WTC11 (cell line): ENCODE results near the gene CLDND2. TPM values are rescaled to one million over a fixed set of nuclear protein-coding genes. Genes with fewer than 3 reads are reported as not detected.

Experiments
- ATAC-seq: fragments of 200-7000 bp; cut with Tn5 transposase; 2 replicates; pipeline ENCODE4 v1.10.0; 2021; ENCODE audit warnings: mild to moderate bottlenecking, moderate library complexity
- CTCF ChIA-PET: fragments of 300-600 bp; sonication (Branson Sonifier 250); formaldehyde crosslinking; loops from one replicate; lab custom pipeline; 2021; ENCODE audit warnings: antibody characterized with exemption; lab: Charles Lee
- POLR2A ChIA-PET: fragments of 350-600 bp; sonication (Branson Sonifier 250); formaldehyde crosslinking; loops from one replicate; lab custom pipeline; 2021; ENCODE audit warnings: antibody characterized with exemption; lab: Charles Lee
- DNase-seq: peaks from one replicate; pipeline ENCODE4 v3.0.0; 2021; ENCODE audit warnings: low spot score
- H3K27ac Mint-ChIP-seq: 2 replicates; pipeline ENCODE4 v1.8.0; 2021; ENCODE audit warnings: mixed read lengths
- H3K27me3 Mint-ChIP-seq: 2 replicates; pipeline ENCODE4 v1.8.0; 2021; ENCODE audit warnings: low read depth, mild to moderate bottlenecking, moderate library complexity, mixed read lengths
- H3K36me3 Mint-ChIP-seq: 2 replicates; pipeline ENCODE4 v1.8.0; 2021; ENCODE audit warnings: mixed read lengths
- H3K4me1 Mint-ChIP-seq: 2 replicates; pipeline ENCODE4 v1.8.0; 2022; ENCODE audit warnings: mixed read lengths
- H3K4me3 Mint-ChIP-seq: 2 replicates; pipeline ENCODE4 v1.8.0; 2021; ENCODE audit warnings: mild to moderate bottlenecking, moderate library complexity, mixed read lengths
- H3K9me3 Mint-ChIP-seq: 2 replicates; pipeline ENCODE4 v1.8.0; 2021; ENCODE audit warnings: mixed read lengths
- CBFB ChIP-seq: sonication (generic); formaldehyde crosslinking; IDR thresholded peaks from 2 replicates; pipeline ENCODE4 v1.8.1; 2022; ENCODE audit warnings: mild to moderate bottlenecking, low read depth, missing genetic modification reagents
- MXD4 ChIP-seq: fragments of 250-450 bp; sonication (Bioruptor Pico); IDR thresholded peaks from 2 replicates; pipeline ENCODE4 v1.8.0; 2021; ENCODE audit warnings: mild to moderate bottlenecking, moderate library complexity, borderline replicate concordance
- NFYB ChIP-seq: sonication (generic); formaldehyde crosslinking; conservative IDR thresholded peaks from 2 replicates; pipeline ENCODE4 v1.8.0; 2022; ENCODE audit warnings: low read depth, missing genetic modification reagents
- PRDM15 ChIP-seq: sonication (generic); formaldehyde crosslinking; IDR thresholded peaks from 2 replicates; pipeline ENCODE4 v1.8.0; 2022; ENCODE audit warnings: missing genetic modification reagents
- TCF7 ChIP-seq: sonication (generic); formaldehyde crosslinking; IDR thresholded peaks from 2 replicates; pipeline ENCODE4 v1.8.0; 2022; ENCODE audit warnings: mild to moderate bottlenecking, low read depth, missing genetic modification reagents, moderate library complexity
- ZMAT4 ChIP-seq: fragments of 250-450 bp; sonication (Bioruptor Pico); IDR thresholded peaks from 2 replicates; pipeline ENCODE4 v1.9.0; 2021; ENCODE audit warnings: mild to moderate bottlenecking
- ZNF232 ChIP-seq: sonication (generic); formaldehyde crosslinking; IDR thresholded peaks from 2 replicates; pipeline ENCODE4 v1.8.0; 2022; ENCODE audit warnings: mild to moderate bottlenecking, missing genetic modification reagents
- ZNF416 ChIP-seq: fragments of 250-450 bp; sonication (Bioruptor Pico); IDR thresholded peaks from 2 replicates; pipeline ENCODE4 v1.9.0; 2021; ENCODE audit warnings: mild to moderate bottlenecking, inconsistent platforms
- total RNA-seq: library from RNA; stranded (reverse); gene quantifications from 3 replicates; pipeline ENCODE4 v1.2.3, GENCODE V29; 2021
- TF ChIP-seq, protein P1 (sequence below): sonication (generic); formaldehyde crosslinking; IDR thresholded peaks from 2 replicates; pipeline ENCODE4 v1.8.0; 2022; ENCODE audit warnings: mild to moderate bottlenecking, missing genetic modification reagents

CLDND2 gene
- total RNA-seq, 1 experiment from 2014 or later: 1.7 TPM

GRCh38 chr19:51367565-51368365 is 1.0 kb downstream of the CLDND2 start (continued):
- 0 out of 2 replicates have a peak, but pooled peaks have one; percentile 24 for TF ChIP-seq ZNF416
- peak; percentile 40; the same call in 1 of the 2 replicates for TF ChIP-seq ZNF232
- 0 out of 2 replicates have a peak, but pooled peaks have one; percentile 8 for TF ChIP-seq CBFB
- TF ChIP-seq, protein P1, sequence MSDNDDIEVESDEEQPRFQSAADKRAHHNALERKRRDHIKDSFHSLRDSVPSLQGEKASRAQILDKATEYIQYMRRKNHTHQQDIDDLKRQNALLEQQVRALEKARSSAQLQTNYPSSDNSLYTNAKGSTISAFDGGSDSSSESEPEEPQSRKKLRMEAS: peak; percentile 83

GRCh38 chr19:51367255-51367564 is 1.6 kb downstream of the CLDND2 start:
- Mint-ChIP-seq H3K9me3 (no peaks in the 10 kb centered on the region), H3K27ac (peak overlapping the region; percentile 88), H3K27me3 (peaks cover 15% of the 10 kb centered on the region), H3K4me3 (peak overlapping the region; percentile 99), H3K4me1 (peaks cover 33% of the 10 kb centered on the region), H3K36me3 (no peaks in the 10 kb centered on the region)
- peak; percentile 25 for DNase-seq
- ATAC-seq: no peak; the same call in 1 of the 2 replicates
- CTCF ChIA-PET: interaction anchor here (0.6 to 3.7 kb wide), 15 partner anchors 27 to 436 kb away, joined by 3 to 25 read pairs (median 4); partner anchors contain the start of genes KLK10 and SIGLEC10
- POLR2A ChIA-PET: interaction anchor here (0.6 to 1.7 kb wide), 8 partner anchors 13 to 321 kb away, joined by 4 to 13 read pairs (median 5); partner anchors contain the start of genes C19orf84 and VSIG10L
- TF ChIP-seq TCF7 (CRISPR knock-in tag) (no peak), MXD4 (CRISPR knock-in tag) (no peak), PRDM15 (CRISPR knock-in tag) (no peak)

- no peaks in the 10 kb centered on the region for H3K36me3 Mint-ChIP-seq
- H3K27ac Mint-ChIP-seq: peak overlapping the region; percentile 97
- CTCF ChIA-PET: interaction anchor here (0.7 to 3.7 kb wide), 11 partner anchors 27 to 295 kb away, joined by 3 to 25 read pairs (median 4); partner anchors contain the start of gene SIGLEC10
- H3K4me3 Mint-ChIP-seq: peak overlapping the region; percentile 99
- peaks cover 10% of the 10 kb centered on the region for H3K27me3 Mint-ChIP-seq
- H3K4me1 Mint-ChIP-seq: peaks cover 33% of the 10 kb centered on the region
- peak; percentile 77 for ATAC-seq
- TF ChIP-seq NFYB (CRISPR knock-in tag): 0 out of 2 replicates have a peak, but pooled peaks have one; percentile 19
- TF ChIP-seq, protein P1: peak; percentile 8; the same call in 1 of the 2 replicates
- peak; percentile 38; the same call in 1 of the 2 replicates for TF ChIP-seq PRDM15 (CRISPR knock-in tag)
- TF ChIP-seq ZMAT4 (CRISPR knock-in tag): no peak
- H3K9me3 Mint-ChIP-seq: no peaks in the 10 kb centered on the region
- POLR2A ChIA-PET: interaction anchor here (0.7 to 1.7 kb wide), 9 partner anchors 24 to 322 kb away, joined by 3 to 13 read pairs (median 5); partner anchors contain the start of genes C19orf84 and VSIG10L
- DNase-seq: peak; percentile 98
Observed at GRCh38 chr19:51366389-51367254, 2.2 kb downstream of the CLDND2 start.
